Measurements from ENCODE around the gene MAD1L1. TPM values are rescaled to one million over a fixed set of nuclear protein-coding genes. Genes with fewer than 3 reads are reported as not detected.

Gene MAD1L1
- polyA plus RNA-seq, 2 donors: 18.0 to 24.9 TPM

DNA sequence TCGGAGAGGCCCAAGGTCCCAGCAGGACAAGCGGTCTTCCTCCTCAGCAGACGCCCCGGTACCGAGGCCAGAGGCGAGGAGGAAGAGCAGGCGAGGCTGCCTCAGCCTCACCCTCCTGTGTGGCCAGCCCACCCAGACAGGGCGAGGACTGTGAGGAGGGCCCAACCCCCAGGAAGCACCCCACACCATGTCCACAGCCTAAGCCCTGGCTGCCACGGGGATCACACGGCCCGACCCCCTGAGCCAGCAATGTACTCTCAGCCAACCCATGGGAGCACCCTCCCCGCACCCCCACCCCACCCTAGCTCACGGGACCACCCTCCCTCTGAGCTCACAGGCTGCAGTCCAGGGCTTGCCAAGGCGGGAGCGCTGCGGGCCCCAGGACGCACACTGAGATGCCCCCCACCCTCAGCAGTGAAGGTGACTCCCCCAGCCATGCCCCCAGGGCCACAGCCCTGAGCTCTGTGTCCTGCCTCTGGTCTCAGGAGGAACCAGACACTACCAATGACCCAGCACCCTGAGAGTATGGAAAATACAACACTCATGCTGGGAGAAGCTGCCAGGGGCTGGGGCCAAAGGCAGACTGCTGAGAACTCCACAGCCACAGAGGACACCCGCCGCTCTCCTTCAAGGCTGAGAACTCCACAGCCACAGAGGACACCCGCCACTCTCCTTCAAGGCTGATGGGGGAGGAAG lies 93.6 kb downstream of the MAD1L1 start:
- H3K9me3 ChIP-seq (ENCODE audit: control insufficient read depth in 2 of 2, insufficient read depth in 1 of 2, low read depth in 1 of 2, low read length in 1 of 2): no peaks in the 10 kb centered on the region
- WGBS, 2 donors: 85% methylated on average over 20 of the region's 20 CpGs
- H3K36me3 ChIP-seq (ENCODE audit: control insufficient read depth in 2 of 2, insufficient read depth in 2 of 2, low read length in 1 of 2): peaks cover 9 to 28% of the 10 kb centered on the region in 2 donors

DNA sequence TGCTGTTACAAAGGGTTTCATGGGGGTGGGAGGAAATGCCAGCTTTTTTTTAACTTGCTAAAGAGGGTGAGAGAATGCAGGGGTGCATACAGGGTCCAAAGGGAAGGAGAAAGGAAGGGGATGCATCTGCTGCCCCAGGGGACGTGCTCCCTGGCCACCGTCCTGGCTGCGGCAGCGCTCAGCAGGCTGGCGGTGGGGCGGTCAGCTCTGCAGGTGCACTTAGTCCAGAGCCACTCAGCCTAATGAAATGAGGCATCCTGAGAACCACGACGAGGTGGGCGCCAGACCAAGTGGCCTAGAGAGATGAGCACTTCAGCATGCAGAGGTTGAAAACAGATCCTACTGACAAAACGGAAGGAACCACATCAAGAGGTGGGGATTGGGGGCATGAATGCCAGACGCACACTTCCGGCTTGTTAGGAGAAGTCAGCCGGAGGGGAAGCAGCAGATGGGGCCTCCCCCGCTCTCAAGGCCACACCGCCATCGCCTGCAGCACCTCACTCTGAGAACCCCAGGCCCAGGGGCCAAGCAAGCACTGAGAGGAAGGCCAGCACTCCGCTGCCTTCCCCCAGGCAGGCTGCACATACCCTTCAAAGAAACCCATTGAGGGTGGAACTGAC lies 94.5 kb downstream of the MAD1L1 start:
- H3K27me3 ChIP-seq (ENCODE audit: control insufficient read depth in 1 of 2, insufficient read depth in 2 of 2, low read length in 2 of 2): no peaks in the 10 kb centered on the region
- peaks cover 0 to 4% of the 10 kb centered on the region in 2 donors for H3K4me1 ChIP-seq (ENCODE audit: control insufficient read depth in 2 of 2, insufficient read depth in 2 of 2, low read length in 1 of 2)
- H3K36me3 ChIP-seq (ENCODE audit: control insufficient read depth in 2 of 2, insufficient read depth in 2 of 2, low read length in 1 of 2): peaks cover 4 to 23% of the 10 kb centered on the region in 2 donors
- H3K27ac ChIP-seq (ENCODE audit: low read depth in 2 of 2, low read length in 1 of 2): no peak overlapping the region
- no peaks in the 10 kb centered on the region for H3K9me3 ChIP-seq (ENCODE audit: control insufficient read depth in 2 of 2, insufficient read depth in 1 of 2, low read depth in 1 of 2, low read length in 1 of 2)
- H3K4me3 ChIP-seq (ENCODE audit: low read depth in 1 of 2, low read length in 2 of 2): no peak overlapping the region
- WGBS, 2 donors: 73 to 82% methylated on average over 17 of the region's 17 CpGs

More for the DNA sequence above, 93.6 kb downstream of the MAD1L1 start:
- no peak overlapping the region for H3K27ac ChIP-seq (ENCODE audit: low read depth in 2 of 2, low read length in 1 of 2)
- H3K27me3 ChIP-seq (ENCODE audit: control insufficient read depth in 1 of 2, insufficient read depth in 2 of 2, low read length in 2 of 2): no peaks in the 10 kb centered on the region
- H3K4me3 ChIP-seq (ENCODE audit: low read depth in 1 of 2, low read length in 2 of 2): no peak overlapping the region
- peaks cover 0 to 4% of the 10 kb centered on the region in 2 donors for H3K4me1 ChIP-seq (ENCODE audit: control insufficient read depth in 2 of 2, insufficient read depth in 2 of 2, low read length in 1 of 2)

DNA sequence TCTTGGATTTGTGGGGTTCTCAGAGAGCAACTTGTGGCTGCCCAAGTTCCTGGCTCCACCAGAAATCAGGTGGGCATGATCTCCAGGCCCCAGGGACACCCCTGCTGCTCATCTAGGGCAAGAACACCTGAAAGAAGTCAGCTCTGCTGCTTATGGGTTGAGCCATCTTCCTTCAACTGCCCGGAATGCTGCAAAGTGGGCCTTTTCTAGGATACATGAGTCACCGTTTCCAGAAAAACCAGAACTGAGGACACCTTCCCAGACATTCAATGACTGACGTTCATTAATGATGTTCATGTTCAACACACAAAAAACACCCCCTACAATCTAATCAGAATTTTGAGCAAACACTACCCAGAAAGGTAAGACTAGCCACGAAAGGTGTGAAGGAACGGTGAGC lies 98.0 kb downstream of the MAD1L1 start:
- Histone ChIP-seq H3K27ac (ENCODE audit: low read depth in 2 of 2, low read length in 1 of 2) (no peak overlapping the region), H3K36me3 (ENCODE audit: control insufficient read depth in 2 of 2, insufficient read depth in 2 of 2, low read length in 1 of 2) (peaks cover 4 to 31% of the 10 kb centered on the region in 2 donors), H3K27me3 (ENCODE audit: control insufficient read depth in 1 of 2, insufficient read depth in 2 of 2, low read length in 2 of 2) (no peaks in the 10 kb centered on the region), H3K4me1 (ENCODE audit: control insufficient read depth in 2 of 2, insufficient read depth in 2 of 2, low read length in 1 of 2) (peaks cover 0 to 4% of the 10 kb centered on the region in 2 donors), H3K4me3 (ENCODE audit: low read depth in 1 of 2, low read length in 2 of 2) (no peak overlapping the region), H3K9me3 (ENCODE audit: control insufficient read depth in 2 of 2, insufficient read depth in 1 of 2, low read depth in 1 of 2, low read length in 1 of 2) (no peaks in the 10 kb centered on the region)
- WGBS, 2 donors: 78 to 85% methylated on average over 5 of the region's 5 CpGs

DNA sequence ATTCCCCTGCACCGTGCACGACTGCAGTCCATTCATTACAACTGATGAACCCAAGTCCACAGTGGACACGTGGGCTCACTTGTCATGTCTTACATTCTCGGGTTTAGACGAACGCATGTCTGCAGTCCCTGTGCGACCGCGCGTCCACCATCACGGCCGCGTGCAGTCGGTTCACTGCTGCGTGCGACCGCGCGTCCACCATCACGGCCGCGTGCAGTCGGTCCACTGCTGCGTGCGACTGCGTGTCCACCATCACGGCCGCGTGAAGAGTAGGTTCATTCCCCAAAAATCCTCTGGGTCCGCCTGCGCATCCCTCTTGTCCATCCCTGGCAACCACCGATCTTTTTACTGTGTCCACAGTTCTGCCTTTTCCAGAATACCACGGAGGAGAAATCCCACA lies 100.5 kb downstream of the MAD1L1 start:
- WGBS, 2 donors: 93 to 97% methylated on average over 33 of the region's 33 CpGs
- no peak overlapping the region for H3K4me3 ChIP-seq (ENCODE audit: low read depth in 1 of 2, low read length in 2 of 2)
- H3K4me1 ChIP-seq (ENCODE audit: control insufficient read depth in 2 of 2, insufficient read depth in 2 of 2, low read length in 1 of 2): peaks cover 0 to 4% of the 10 kb centered on the region in 2 donors
- H3K9me3 ChIP-seq (ENCODE audit: control insufficient read depth in 2 of 2, insufficient read depth in 1 of 2, low read depth in 1 of 2, low read length in 1 of 2): no peaks in the 10 kb centered on the region
- no peaks in the 10 kb centered on the region for H3K27me3 ChIP-seq (ENCODE audit: control insufficient read depth in 1 of 2, insufficient read depth in 2 of 2, low read length in 2 of 2)
- H3K36me3 ChIP-seq (ENCODE audit: control insufficient read depth in 2 of 2, insufficient read depth in 2 of 2, low read length in 1 of 2): peaks cover 4 to 22% of the 10 kb centered on the region in 2 donors
- no peak overlapping the region for H3K27ac ChIP-seq (ENCODE audit: low read depth in 2 of 2, low read length in 1 of 2)

DNA sequence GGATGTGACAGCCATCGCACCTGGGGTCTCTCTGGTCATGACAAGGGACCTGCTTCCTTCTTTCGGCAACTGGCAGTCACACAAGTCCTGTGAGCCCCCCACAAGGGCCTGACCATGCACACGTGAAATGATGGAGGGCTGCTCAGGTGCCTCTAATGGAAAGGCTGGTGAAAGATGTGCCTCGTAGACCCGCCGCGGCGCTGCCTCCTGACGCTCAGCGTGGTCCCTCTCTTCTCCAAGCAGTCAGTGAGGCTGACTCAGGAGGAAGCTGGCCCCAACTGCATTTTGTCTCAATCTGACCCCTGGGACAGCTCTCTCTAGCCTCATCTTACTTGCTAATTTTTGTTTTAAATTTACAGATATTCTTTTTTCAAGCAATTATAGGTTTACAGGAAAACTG lies 100.9 kb downstream of the MAD1L1 start:
- Histone ChIP-seq H3K4me1 (ENCODE audit: control insufficient read depth in 2 of 2, insufficient read depth in 2 of 2, low read length in 1 of 2) (peaks cover 0 to 4% of the 10 kb centered on the region in 2 donors), H3K9me3 (ENCODE audit: control insufficient read depth in 2 of 2, insufficient read depth in 1 of 2, low read depth in 1 of 2, low read length in 1 of 2) (no peaks in the 10 kb centered on the region), H3K27me3 (ENCODE audit: control insufficient read depth in 1 of 2, insufficient read depth in 2 of 2, low read length in 2 of 2) (no peaks in the 10 kb centered on the region), H3K4me3 (ENCODE audit: low read depth in 1 of 2, low read length in 2 of 2) (no peak overlapping the region), H3K36me3 (ENCODE audit: control insufficient read depth in 2 of 2, insufficient read depth in 2 of 2, low read length in 1 of 2) (peaks cover 4 to 22% of the 10 kb centered on the region in 2 donors), H3K27ac (ENCODE audit: low read depth in 2 of 2, low read length in 1 of 2) (no peak overlapping the region)
- WGBS, 2 donors: 88 to 95% methylated on average over 10 of the region's 10 CpGs

DNA sequence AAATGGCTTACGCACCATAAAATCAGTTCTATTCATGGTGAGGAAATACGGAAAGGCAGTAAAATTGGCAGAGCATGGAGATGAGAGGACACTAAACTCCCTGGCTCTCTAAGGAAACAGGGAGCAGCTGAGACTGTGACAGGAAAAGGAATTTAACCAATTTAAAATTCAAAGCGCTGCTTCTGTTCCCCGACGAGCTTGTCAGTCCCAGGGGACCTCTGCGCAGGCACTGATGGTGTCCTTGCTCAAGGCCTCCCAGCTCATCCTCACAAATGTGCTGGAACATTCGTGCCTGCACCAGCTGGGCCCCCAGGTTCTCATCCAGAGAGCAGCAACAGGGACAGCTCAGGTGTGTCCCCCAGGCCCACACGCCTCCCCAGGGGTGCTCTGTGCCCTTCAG lies 101.4 kb downstream of the MAD1L1 start:
- 88 to 89% methylated on average over 8 of the region's 8 CpGs for WGBS, 2 donors
- Histone ChIP-seq H3K36me3 (ENCODE audit: control insufficient read depth in 2 of 2, insufficient read depth in 2 of 2, low read length in 1 of 2) (peaks cover 4 to 22% of the 10 kb centered on the region in 2 donors), H3K4me1 (ENCODE audit: control insufficient read depth in 2 of 2, insufficient read depth in 2 of 2, low read length in 1 of 2) (peaks cover 0 to 4% of the 10 kb centered on the region in 2 donors), H3K9me3 (ENCODE audit: control insufficient read depth in 2 of 2, insufficient read depth in 1 of 2, low read depth in 1 of 2, low read length in 1 of 2) (no peaks in the 10 kb centered on the region), H3K27ac (ENCODE audit: low read depth in 2 of 2, low read length in 1 of 2) (no peak overlapping the region), H3K27me3 (ENCODE audit: control insufficient read depth in 1 of 2, insufficient read depth in 2 of 2, low read length in 2 of 2) (no peaks in the 10 kb centered on the region), H3K4me3 (ENCODE audit: low read depth in 1 of 2, low read length in 2 of 2) (no peak overlapping the region)

DNA sequence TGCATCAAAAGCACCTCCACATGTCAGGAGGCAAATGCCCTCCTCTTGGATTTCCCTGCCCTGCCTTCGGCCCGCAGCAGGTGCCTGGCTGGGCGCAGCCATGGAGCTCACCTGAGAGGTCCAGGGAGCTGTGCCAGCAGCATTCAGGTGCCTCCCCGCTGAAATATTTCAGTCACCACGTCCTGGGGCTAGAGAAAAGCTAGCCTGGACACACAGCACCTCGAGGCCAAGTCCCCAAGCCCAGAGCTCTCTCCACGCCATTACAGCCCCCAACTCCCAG lies 102.7 kb downstream of the MAD1L1 start:
- Histone ChIP-seq H3K9me3 (ENCODE audit: control insufficient read depth in 2 of 2, insufficient read depth in 1 of 2, low read depth in 1 of 2, low read length in 1 of 2) (no peaks in the 10 kb centered on the region), H3K27ac (ENCODE audit: low read depth in 2 of 2, low read length in 1 of 2) (no peak overlapping the region), H3K27me3 (ENCODE audit: control insufficient read depth in 1 of 2, insufficient read depth in 2 of 2, low read length in 2 of 2) (no peaks in the 10 kb centered on the region), H3K4me3 (ENCODE audit: low read depth in 1 of 2, low read length in 2 of 2) (no peak overlapping the region), H3K4me1 (ENCODE audit: control insufficient read depth in 2 of 2, insufficient read depth in 2 of 2, low read length in 1 of 2) (peaks cover 0 to 4% of the 10 kb centered on the region in 2 donors), H3K36me3 (ENCODE audit: control insufficient read depth in 2 of 2, insufficient read depth in 2 of 2, low read length in 1 of 2) (peaks cover 0 to 18% of the 10 kb centered on the region in 2 donors)
- WGBS, 2 donors: 80 to 92% methylated on average over 7 of the region's 7 CpGs

DNA sequence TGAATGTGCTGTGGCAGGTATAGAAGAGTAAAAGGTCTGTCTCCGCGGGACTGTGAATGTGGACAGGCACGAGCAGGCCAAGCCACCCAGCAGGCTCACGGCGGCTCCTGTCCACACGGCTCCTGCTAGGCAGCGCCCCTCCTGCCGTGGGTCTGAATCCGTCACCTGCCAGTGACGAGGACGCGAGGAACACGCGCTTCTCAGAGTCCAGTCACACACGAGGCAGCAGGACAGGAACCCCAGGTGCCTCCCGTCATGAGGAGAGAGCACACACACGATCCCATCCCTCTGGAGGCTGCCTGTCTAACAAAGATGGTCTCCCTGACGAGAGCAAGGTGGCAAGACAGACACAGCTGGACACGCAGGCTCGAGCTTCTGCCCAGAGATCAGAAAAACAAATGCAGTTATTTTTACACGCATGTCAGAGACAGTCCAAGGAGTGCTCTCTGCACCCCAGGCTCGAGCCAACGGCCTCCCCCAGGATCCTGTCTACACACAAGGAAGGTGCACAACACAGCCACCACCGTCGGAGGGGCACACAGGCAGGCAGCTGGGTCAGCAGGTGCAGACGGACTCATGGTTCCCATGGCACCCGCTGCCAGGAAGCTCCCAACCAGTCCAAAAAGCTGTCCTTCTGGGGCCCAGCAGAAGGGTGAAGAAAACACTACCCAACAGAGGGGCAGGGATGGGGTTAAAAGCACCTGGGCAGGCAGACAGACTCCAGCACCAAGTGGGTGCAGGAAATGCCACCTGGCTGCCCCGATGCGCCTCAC lies 103.2 kb downstream of the MAD1L1 start:
- no peak overlapping the region for H3K4me3 ChIP-seq (ENCODE audit: low read depth in 1 of 2, low read length in 2 of 2)
- H3K27me3 ChIP-seq (ENCODE audit: control insufficient read depth in 1 of 2, insufficient read depth in 2 of 2, low read length in 2 of 2): no peaks in the 10 kb centered on the region
- H3K36me3 ChIP-seq (ENCODE audit: control insufficient read depth in 2 of 2, insufficient read depth in 2 of 2, low read length in 1 of 2): peaks cover 0 to 18% of the 10 kb centered on the region in 2 donors
- no peaks in the 10 kb centered on the region for H3K9me3 ChIP-seq (ENCODE audit: control insufficient read depth in 2 of 2, insufficient read depth in 1 of 2, low read depth in 1 of 2, low read length in 1 of 2)
- no peak overlapping the region for H3K27ac ChIP-seq (ENCODE audit: low read depth in 2 of 2, low read length in 1 of 2)
- WGBS, 2 donors: 80 to 85% methylated on average over 29 of the region's 29 CpGs
- H3K4me1 ChIP-seq (ENCODE audit: control insufficient read depth in 2 of 2, insufficient read depth in 2 of 2, low read length in 1 of 2): no peaks in the 10 kb centered on the region

DNA sequence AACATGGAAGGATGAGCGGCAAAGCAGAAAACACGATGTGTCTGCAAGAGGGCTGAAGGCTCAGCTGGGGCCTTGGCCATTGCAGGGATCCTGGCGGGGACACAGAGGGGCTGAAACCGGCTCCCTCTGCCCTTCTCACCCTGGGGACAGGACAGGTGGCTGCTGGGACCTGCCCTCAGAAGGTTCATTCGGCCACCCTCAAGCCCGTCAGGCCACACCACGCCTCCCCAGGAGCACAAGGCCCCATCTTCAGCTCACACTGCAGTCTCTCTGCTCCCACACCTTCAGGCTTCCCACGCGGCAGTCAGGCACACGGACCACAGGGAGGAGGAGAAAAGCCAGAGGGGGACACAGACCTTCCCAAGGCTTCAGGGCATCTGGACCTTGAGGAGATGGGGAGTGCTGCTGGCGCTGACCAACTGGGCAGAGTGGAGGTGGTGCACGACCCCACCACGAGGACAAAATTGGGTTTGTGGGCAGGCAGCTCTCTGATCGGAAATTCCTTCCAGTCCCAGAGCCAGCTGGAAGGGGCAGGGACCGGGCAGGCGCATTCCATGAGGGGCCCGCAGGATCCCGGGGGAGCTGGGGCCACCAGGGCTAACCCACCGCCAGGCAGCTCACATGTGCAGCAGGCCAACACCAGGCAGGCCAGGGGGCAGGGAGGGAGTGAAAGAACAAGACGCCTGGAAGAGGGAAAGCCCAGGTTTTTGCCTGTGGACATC lies 104.0 kb downstream of the MAD1L1 start:
- H3K27ac ChIP-seq (ENCODE audit: low read depth in 2 of 2, low read length in 1 of 2): no peak overlapping the region
- H3K9me3 ChIP-seq (ENCODE audit: control insufficient read depth in 2 of 2, insufficient read depth in 1 of 2, low read depth in 1 of 2, low read length in 1 of 2): no peaks in the 10 kb centered on the region
- no peak overlapping the region for H3K4me3 ChIP-seq (ENCODE audit: low read depth in 1 of 2, low read length in 2 of 2)
- 84 to 86% methylated on average over 20 of the region's 20 CpGs for WGBS, 2 donors
- H3K4me1 ChIP-seq (ENCODE audit: control insufficient read depth in 2 of 2, insufficient read depth in 2 of 2, low read length in 1 of 2): no peaks in the 10 kb centered on the region
- H3K27me3 ChIP-seq (ENCODE audit: control insufficient read depth in 1 of 2, insufficient read depth in 2 of 2, low read length in 2 of 2): no peaks in the 10 kb centered on the region
- peaks cover 0 to 20% of the 10 kb centered on the region in 2 donors for H3K36me3 ChIP-seq (ENCODE audit: control insufficient read depth in 2 of 2, insufficient read depth in 2 of 2, low read length in 1 of 2)

All from esophagus (tissue), 2 donors.